ENCODE measurements around the gene ADPRHL1. TPM values are rescaled to one million over a fixed set of nuclear protein-coding genes. Genes with fewer than 3 reads are reported as not detected.
"Not testable (repeated sequence)": the region's sequence is repeated elsewhere in the genome, so short reads cannot be mapped to it uniquely, and the experiment has no call there.

ADPRHL1 gene
- total RNA-seq, 1 donor from 2014 or later: 20.7 TPM

GRCh38 chr13:113371061-113371460 is 82.2 kb downstream of the ADPRHL1 start:
- peaks cover 2% of the 10 kb centered on the region for H3K9me3 Mint-ChIP-seq (ENCODE audit: unreplicated experiment)
- H3K27me3 Mint-ChIP-seq (ENCODE audit: unreplicated experiment): peaks cover 7% of the 10 kb centered on the region
- no peak overlapping the region for H3K27ac Mint-ChIP-seq (ENCODE audit: unreplicated experiment)
- H3K36me3 Mint-ChIP-seq (ENCODE audit: unreplicated experiment): no peaks in the 10 kb centered on the region
- no peak for TF ChIP-seq CTCF (IDR thresholded peaks at IDR 0.05; ENCODE audit: partially characterized antibody, unreplicated experiment)
- DNase-seq: no peak
- H3K4me1 Mint-ChIP-seq (ENCODE audit: low read depth, unreplicated experiment): no peaks in the 10 kb centered on the region
- no peak overlapping the region for H3K4me3 Mint-ChIP-seq (ENCODE audit: unreplicated experiment)

- H3K9me3 Mint-ChIP-seq (ENCODE audit: unreplicated experiment): peaks cover 6% of the 10 kb centered on the region
- H3K36me3 Mint-ChIP-seq (ENCODE audit: unreplicated experiment): no peaks in the 10 kb centered on the region
- no peak for DNase-seq
- no peak for TF ChIP-seq CTCF (IDR thresholded peaks at IDR 0.05; ENCODE audit: partially characterized antibody, unreplicated experiment)
- H3K4me3 Mint-ChIP-seq (ENCODE audit: unreplicated experiment): no peak overlapping the region
- no peak overlapping the region for H3K27ac Mint-ChIP-seq (ENCODE audit: unreplicated experiment)
- no peaks in the 10 kb centered on the region for H3K4me1 Mint-ChIP-seq (ENCODE audit: low read depth, unreplicated experiment)
- peaks cover 7% of the 10 kb centered on the region for H3K27me3 Mint-ChIP-seq (ENCODE audit: unreplicated experiment)
These were observed 83.4 kb downstream of the ADPRHL1 start for GRCh38 chr13:113369881-113370280.

- H3K36me3 Mint-ChIP-seq (ENCODE audit: unreplicated experiment): no peaks in the 10 kb centered on the region
- no peaks in the 10 kb centered on the region for H3K4me1 Mint-ChIP-seq (ENCODE audit: low read depth, unreplicated experiment)
- no peak overlapping the region for H3K27ac Mint-ChIP-seq (ENCODE audit: unreplicated experiment)
- no peak overlapping the region for H3K4me3 Mint-ChIP-seq (ENCODE audit: unreplicated experiment)
- no peak for TF ChIP-seq CTCF (IDR thresholded peaks at IDR 0.05; ENCODE audit: partially characterized antibody, unreplicated experiment)
- no peak for DNase-seq
- H3K9me3 Mint-ChIP-seq (ENCODE audit: unreplicated experiment): peaks cover 3% of the 10 kb centered on the region
- H3K27me3 Mint-ChIP-seq (ENCODE audit: unreplicated experiment): peaks cover 7% of the 10 kb centered on the region
These were observed 84.1 kb downstream of the ADPRHL1 start for GRCh38 chr13:113369189-113369588.

GRCh38 chr13:113368353-113368752 is 84.9 kb downstream of the ADPRHL1 start:
- H3K9me3 Mint-ChIP-seq (ENCODE audit: unreplicated experiment); DNase-seq; H3K27me3 Mint-ChIP-seq (ENCODE audit: unreplicated experiment); H3K4me1 Mint-ChIP-seq (ENCODE audit: low read depth, unreplicated experiment); H3K27ac Mint-ChIP-seq (ENCODE audit: unreplicated experiment); H3K4me3 Mint-ChIP-seq (ENCODE audit: unreplicated experiment); H3K36me3 Mint-ChIP-seq (ENCODE audit: unreplicated experiment): not testable (repeated sequence)

GRCh38 chr13:113367771-113368170 is 85.5 kb downstream of the ADPRHL1 start:
- DNase-seq: no peak
- TF ChIP-seq CTCF (IDR thresholded peaks at IDR 0.05; ENCODE audit: partially characterized antibody, unreplicated experiment): no peak
- Mint-ChIP-seq H3K36me3 (ENCODE audit: unreplicated experiment) (no peaks in the 10 kb centered on the region), H3K4me3 (ENCODE audit: unreplicated experiment) (no peak overlapping the region), H3K27me3 (ENCODE audit: unreplicated experiment) (peaks cover 3% of the 10 kb centered on the region), H3K9me3 (ENCODE audit: unreplicated experiment) (peaks cover 3% of the 10 kb centered on the region), H3K4me1 (ENCODE audit: low read depth, unreplicated experiment) (no peaks in the 10 kb centered on the region), H3K27ac (ENCODE audit: unreplicated experiment) (no peak overlapping the region)
